ENCODE results near the gene VSIG2. TPM values are rescaled to one million over a fixed set of nuclear protein-coding genes. Genes with fewer than 3 reads are reported as not detected.

Gene VSIG2
- total RNA-seq, result not detected

GRCh38 chr11:124751741-124752470 lies at the start of gene VSIG2:
TSS of gene VSIG2 (minus strand) at chr11:124752255. CDS start at chr11:124752137, 118 bp downstream.
- H3K4me1 ChIP-seq (ENCODE audit: control insufficient read depth in 3 of 3, insufficient read depth in 3 of 3, low read length in 3 of 3), result peaks cover 14 to 31% (median 17%) of the 10 kb centered on the region in 3 donors
- no peak within 1 kb of the TSS for H3K9ac ChIP-seq (ENCODE audit: low read depth in 1 of 3, low read length in 3 of 3)
- no peak within 1 kb of the TSS for H3K27ac ChIP-seq (ENCODE audit: low read depth, low read length)
- H3K4me3 ChIP-seq (ENCODE audit: low read length in 3 of 3), result no peak within 1 kb of the TSS
- peaks cover 0 to 8% (median 4%) of the 10 kb centered on the region in 3 donors for H3K36me3 ChIP-seq (ENCODE audit: control insufficient read depth in 3 of 3, insufficient read depth in 3 of 3, low read length in 3 of 3)
- peaks cover 34 to 49% (median 45%) of the 10 kb centered on the region in 3 donors for H3K27me3 ChIP-seq (ENCODE audit: control insufficient read depth in 3 of 3, insufficient read depth in 3 of 3, low read length in 3 of 3)
- H3K9me3 ChIP-seq (ENCODE audit: control insufficient read depth in 3 of 3, low read length in 3 of 3), result no peaks in the 10 kb centered on the region

DNA sequence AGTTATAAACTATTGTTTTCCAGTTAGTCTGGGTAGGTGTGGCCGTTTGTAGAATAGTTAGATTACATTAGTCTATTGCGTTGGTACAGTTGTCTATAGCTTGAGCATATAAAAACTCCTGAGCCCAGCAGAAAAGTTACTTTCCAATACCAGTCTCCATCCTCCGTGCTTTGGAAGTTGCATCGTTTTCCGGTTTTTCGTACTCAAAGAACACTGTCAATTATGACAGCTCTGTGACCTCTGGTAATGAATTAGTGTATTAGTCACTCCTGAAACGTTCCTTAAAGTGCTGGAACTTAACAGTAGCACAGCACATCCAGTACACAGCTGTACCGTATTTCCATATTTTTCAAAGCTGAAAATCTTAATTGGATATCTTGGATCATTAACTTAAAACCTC lies 49.0 kb upstream of the VSIG2 start:
- Histone ChIP-seq H3K36me3 (ENCODE audit: control insufficient read depth in 3 of 3, insufficient read depth in 3 of 3, low read length in 3 of 3) (peaks cover 7 to 14% (median 7%) of the 10 kb centered on the region in 3 donors), H3K4me3 (ENCODE audit: low read length in 3 of 3) (peak overlapping the region; percentile 82 to 92 (median 86)), H3K27ac (ENCODE audit: low read depth, low read length) (peak overlapping the region; percentile 95), H3K9me3 (ENCODE audit: control insufficient read depth in 3 of 3, low read length in 3 of 3) (no peaks in the 10 kb centered on the region), H3K9ac (ENCODE audit: low read depth in 1 of 3, low read length in 3 of 3) (peak overlapping the region; percentile 89 to 92 (median 90)), H3K27me3 (ENCODE audit: control insufficient read depth in 3 of 3, insufficient read depth in 3 of 3, low read length in 3 of 3) (no peaks in the 10 kb centered on the region), H3K4me1 (ENCODE audit: control insufficient read depth in 3 of 3, insufficient read depth in 3 of 3, low read length in 3 of 3) (peaks cover 11 to 18% (median 14%) of the 10 kb centered on the region in 3 donors)

DNA sequence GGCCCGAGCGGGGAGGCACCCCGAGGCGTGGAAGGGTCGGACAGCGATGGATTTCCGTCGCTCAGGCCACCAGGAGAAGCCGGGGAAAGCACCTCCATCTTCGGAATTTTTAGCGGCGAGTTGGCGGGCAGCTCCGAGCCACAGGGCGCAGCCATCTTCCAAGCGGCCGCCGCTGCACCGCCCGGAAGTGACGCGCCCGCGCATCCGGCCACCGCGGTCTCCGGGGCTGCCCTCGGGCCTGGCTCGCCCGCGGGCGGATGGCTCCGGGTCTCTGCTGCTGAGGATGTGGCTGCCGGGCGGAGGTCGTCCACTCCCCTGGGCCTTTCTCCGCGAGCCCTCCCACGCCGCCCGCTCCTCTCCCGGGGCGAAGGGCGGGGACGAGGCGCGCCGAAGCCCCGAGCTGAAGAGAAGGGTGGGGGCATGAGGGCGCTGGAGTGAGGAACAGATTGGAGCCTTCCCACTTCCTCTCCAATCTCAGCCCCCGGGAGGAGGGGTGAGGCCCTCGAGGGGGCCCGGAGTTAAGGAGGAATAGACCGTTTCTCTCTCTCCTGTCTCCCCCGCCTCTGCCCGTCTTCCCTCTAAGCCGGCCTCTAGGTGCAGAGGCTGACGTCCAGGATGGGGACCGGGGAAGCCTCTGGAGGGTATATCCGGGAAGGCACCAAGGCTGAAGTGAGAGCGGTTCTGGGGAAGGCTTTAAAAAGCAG lies 48.3 kb upstream of the VSIG2 start, which contains the start of gene MSANTD2:
Gene MSANTD2, minus strand, starts transcription at position 181 of the 704 bp plus-strand sequence. Its CDS starts 26 bp downstream, at position 155.
- Histone ChIP-seq H3K4me1 (ENCODE audit: control insufficient read depth in 3 of 3, insufficient read depth in 3 of 3, low read length in 3 of 3) (peaks cover 11 to 18% (median 14%) of the 10 kb centered on the region in 3 donors), H3K4me3 (ENCODE audit: low read length in 3 of 3) (peak within 1 kb of the TSS; percentile 82 to 92 (median 86)), H3K36me3 (ENCODE audit: control insufficient read depth in 3 of 3, insufficient read depth in 3 of 3, low read length in 3 of 3) (peaks cover under 1 to 7% (median under 1%) of the 10 kb centered on the region in 3 donors), H3K27me3 (ENCODE audit: control insufficient read depth in 3 of 3, insufficient read depth in 3 of 3, low read length in 3 of 3) (no peaks in the 10 kb centered on the region), H3K9ac (ENCODE audit: low read depth in 1 of 3, low read length in 3 of 3) (peak within 1 kb of the TSS; percentile 89 to 92 (median 90)), H3K9me3 (ENCODE audit: control insufficient read depth in 3 of 3, low read length in 3 of 3) (no peaks in the 10 kb centered on the region), H3K27ac (ENCODE audit: low read depth, low read length) (peak within 1 kb of the TSS; percentile 95)

DNA sequence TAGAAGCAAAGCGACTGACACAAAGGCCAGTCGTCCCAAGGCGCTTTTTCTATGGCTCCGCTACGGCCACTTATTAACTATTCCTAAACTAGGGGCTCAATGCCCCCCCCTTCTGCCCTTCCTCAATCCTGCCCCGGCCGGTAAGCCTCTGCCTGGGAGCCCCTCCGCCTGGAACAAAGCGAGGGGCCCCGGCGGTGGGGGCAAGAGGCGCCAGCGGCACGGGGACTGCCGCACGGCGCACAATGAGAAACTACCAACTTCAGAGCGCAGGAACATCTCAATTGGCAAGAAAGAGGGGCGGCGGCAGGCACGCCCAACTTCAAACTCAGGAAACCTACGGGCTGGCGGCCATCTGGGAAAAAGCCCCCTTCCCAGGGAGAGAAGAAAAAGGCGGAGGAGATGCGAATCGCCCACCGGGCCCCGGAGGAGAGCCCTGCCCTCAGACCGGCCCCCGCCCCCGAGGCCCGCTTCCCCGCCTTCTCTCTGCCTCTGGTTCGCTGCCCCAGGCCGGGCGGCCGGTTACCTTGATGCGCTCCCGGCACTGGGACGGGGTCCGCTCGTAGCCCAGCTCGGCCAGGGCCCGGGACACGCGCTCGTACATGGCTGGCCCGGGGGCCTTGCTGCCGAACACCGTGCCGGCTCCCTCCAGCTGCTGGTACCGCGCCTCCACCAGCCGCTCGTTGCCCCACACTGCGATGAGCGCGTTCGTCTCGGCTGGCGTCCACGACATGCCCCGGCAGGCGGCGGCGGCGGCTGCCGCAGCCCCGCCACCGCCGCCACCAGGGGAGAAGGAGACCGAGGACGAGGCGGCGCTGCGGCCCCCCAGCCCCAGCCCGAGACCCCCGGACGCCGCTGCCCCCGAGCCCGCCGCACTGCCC lies 47.5 kb upstream of the VSIG2 start:
- Histone ChIP-seq H3K4me1 (ENCODE audit: control insufficient read depth in 3 of 3, insufficient read depth in 3 of 3, low read length in 3 of 3) (peaks cover 11 to 18% (median 14%) of the 10 kb centered on the region in 3 donors), H3K9me3 (ENCODE audit: control insufficient read depth in 3 of 3, low read length in 3 of 3) (no peaks in the 10 kb centered on the region), H3K4me3 (ENCODE audit: low read length in 3 of 3) (peak overlapping the region; percentile 82 to 92 (median 86)), H3K9ac (ENCODE audit: low read depth in 1 of 3, low read length in 3 of 3) (peak overlapping the region; percentile 80 to 90 (median 89)), H3K27me3 (ENCODE audit: control insufficient read depth in 3 of 3, insufficient read depth in 3 of 3, low read length in 3 of 3) (no peaks in the 10 kb centered on the region), H3K36me3 (ENCODE audit: control insufficient read depth in 3 of 3, insufficient read depth in 3 of 3, low read length in 3 of 3) (peaks cover 0 to 4% (median 0%) of the 10 kb centered on the region in 3 donors), H3K27ac (ENCODE audit: low read depth, low read length) (peak overlapping the region; percentile 95)

GRCh38 chr11:124798991-124799347 lies 46.9 kb upstream of the VSIG2 start:
- H3K27ac ChIP-seq (ENCODE audit: low read depth, low read length), result peak overlapping the region; percentile 95
- H3K4me3 ChIP-seq (ENCODE audit: low read length in 3 of 3), result peak overlapping the region; percentile 82 to 92 (median 86)
- peak overlapping the region; percentile 73 to 90 (median 89) for H3K9ac ChIP-seq (ENCODE audit: low read depth in 1 of 3, low read length in 3 of 3)
- no peaks in the 10 kb centered on the region for H3K9me3 ChIP-seq (ENCODE audit: control insufficient read depth in 3 of 3, low read length in 3 of 3)
- H3K27me3 ChIP-seq (ENCODE audit: control insufficient read depth in 3 of 3, insufficient read depth in 3 of 3, low read length in 3 of 3), result no peaks in the 10 kb centered on the region
- peaks cover 0 to 4% (median 0%) of the 10 kb centered on the region in 3 donors for H3K36me3 ChIP-seq (ENCODE audit: control insufficient read depth in 3 of 3, insufficient read depth in 3 of 3, low read length in 3 of 3)
- peaks cover 11 to 18% (median 14%) of the 10 kb centered on the region in 3 donors for H3K4me1 ChIP-seq (ENCODE audit: control insufficient read depth in 3 of 3, insufficient read depth in 3 of 3, low read length in 3 of 3)

DNA sequence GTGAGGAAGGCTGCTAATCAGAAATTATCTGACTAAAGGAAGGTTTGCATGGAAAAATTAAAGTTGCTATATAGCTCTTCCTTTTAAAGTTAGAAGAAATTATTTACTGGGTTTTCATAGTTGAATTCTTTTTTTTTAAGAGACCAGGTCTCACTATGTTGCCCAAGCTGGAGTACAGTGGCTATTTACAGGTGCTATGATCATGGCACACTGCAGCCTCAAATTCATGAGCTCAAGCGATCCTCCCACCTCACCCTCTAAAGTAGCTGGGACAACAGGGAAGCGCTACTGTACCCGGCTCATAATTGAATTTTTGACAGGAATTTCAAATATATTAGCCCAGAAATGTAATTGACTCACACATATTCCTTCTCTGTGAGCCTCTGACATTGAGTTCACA lies 44.3 kb upstream of the VSIG2 start:
- Histone ChIP-seq H3K9me3 (ENCODE audit: control insufficient read depth in 3 of 3, low read length in 3 of 3) (no peaks in the 10 kb centered on the region), H3K36me3 (ENCODE audit: control insufficient read depth in 3 of 3, insufficient read depth in 3 of 3, low read length in 3 of 3) (no peaks in the 10 kb centered on the region), H3K27ac (ENCODE audit: low read depth, low read length) (no peak overlapping the region), H3K4me3 (ENCODE audit: low read length in 3 of 3) (no peak overlapping the region), H3K27me3 (ENCODE audit: control insufficient read depth in 3 of 3, insufficient read depth in 3 of 3, low read length in 3 of 3) (no peaks in the 10 kb centered on the region), H3K9ac (ENCODE audit: low read depth in 1 of 3, low read length in 3 of 3) (no peak overlapping the region), H3K4me1 (ENCODE audit: control insufficient read depth in 3 of 3, insufficient read depth in 3 of 3, low read length in 3 of 3) (peaks cover 18 to 28% (median 21%) of the 10 kb centered on the region in 3 donors)

DNA sequence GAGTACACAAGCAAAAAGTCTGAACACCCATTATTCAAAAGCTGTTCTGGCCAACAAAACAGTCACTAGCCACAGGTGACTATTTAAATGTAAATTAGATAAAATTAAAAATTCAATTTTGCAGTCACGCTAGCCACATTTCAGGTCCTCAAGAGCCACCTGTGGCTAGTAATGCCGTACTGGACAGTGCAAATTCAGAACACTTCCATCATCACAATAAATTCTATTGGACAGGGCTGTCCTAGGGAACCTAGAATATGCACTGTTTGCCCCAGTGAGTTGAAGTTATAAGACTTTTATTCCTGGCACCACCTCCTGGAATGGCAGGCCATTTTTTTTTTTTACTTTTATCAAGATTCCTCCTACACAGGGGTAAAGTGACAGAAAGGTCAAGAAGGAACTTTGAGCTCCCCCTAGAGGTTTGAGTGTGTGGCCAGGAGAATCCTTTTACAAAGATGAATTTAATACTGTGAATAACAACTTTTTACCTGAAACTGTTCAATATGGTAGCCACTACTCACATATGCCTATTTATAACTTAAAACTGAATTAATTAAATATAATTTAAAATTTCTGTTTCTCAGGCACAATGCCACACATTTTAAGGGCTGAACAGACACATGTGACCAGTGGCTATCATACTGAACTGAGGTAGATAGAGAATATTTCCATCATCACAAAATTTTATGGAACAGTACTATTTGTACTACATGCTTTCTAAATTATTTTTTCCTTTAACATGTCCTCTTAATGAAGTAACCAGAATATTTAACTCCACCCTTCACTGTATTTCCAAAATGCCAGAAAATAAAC lies 41.6 kb upstream of the VSIG2 start:
- no peak overlapping the region for H3K9ac ChIP-seq (ENCODE audit: low read depth in 1 of 3, low read length in 3 of 3)
- H3K9me3 ChIP-seq (ENCODE audit: control insufficient read depth in 3 of 3, low read length in 3 of 3), result no peaks in the 10 kb centered on the region
- H3K27ac ChIP-seq (ENCODE audit: low read depth, low read length), result no peak overlapping the region
- H3K36me3 ChIP-seq (ENCODE audit: control insufficient read depth in 3 of 3, insufficient read depth in 3 of 3, low read length in 3 of 3), result no peaks in the 10 kb centered on the region
- H3K4me3 ChIP-seq (ENCODE audit: low read length in 3 of 3), result no peak overlapping the region
- H3K27me3 ChIP-seq (ENCODE audit: control insufficient read depth in 3 of 3, insufficient read depth in 3 of 3, low read length in 3 of 3), result no peaks in the 10 kb centered on the region
- peaks cover 8 to 22% (median 12%) of the 10 kb centered on the region in 3 donors for H3K4me1 ChIP-seq (ENCODE audit: control insufficient read depth in 3 of 3, insufficient read depth in 3 of 3, low read length in 3 of 3)

DNA sequence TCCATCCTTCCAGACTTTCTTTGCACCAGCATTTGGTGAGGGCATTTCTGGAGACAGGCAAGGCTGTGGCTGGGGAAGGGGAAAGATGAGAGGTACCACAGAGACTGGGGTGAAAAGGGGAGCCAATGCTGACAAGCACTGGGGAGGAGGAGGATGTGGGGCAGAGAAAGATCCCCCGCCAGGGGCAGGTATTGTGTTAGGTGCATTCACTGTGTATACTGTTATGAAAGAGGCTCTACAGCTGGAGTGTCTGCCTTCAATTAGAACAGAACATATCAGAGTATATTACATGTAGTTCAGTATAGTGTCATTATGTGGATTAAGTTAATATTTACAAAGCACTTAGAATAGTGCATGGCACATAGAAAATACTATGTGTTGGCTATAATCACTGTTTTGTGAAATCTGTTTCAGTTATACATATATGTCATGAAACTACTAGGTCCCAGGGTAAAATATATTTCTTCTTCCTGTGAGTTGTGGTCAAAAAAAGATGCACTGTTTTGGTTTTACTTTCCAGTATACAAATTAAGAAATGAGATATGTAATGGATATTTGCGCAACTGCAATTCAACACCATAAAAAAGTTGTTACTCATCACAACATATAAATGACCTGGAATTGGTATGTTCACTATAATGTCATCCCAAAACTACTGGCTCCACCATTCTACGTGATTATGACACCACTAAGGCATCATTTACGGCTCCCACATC lies 39.7 kb upstream of the VSIG2 start:
- no peaks in the 10 kb centered on the region for H3K9me3 ChIP-seq (ENCODE audit: control insufficient read depth in 3 of 3, low read length in 3 of 3)
- no peaks in the 10 kb centered on the region for H3K27me3 ChIP-seq (ENCODE audit: control insufficient read depth in 3 of 3, insufficient read depth in 3 of 3, low read length in 3 of 3)
- H3K4me3 ChIP-seq (ENCODE audit: low read length in 3 of 3), result no peak overlapping the region
- no peak overlapping the region for H3K27ac ChIP-seq (ENCODE audit: low read depth, low read length)
- H3K9ac ChIP-seq (ENCODE audit: low read depth in 1 of 3, low read length in 3 of 3), result no peak overlapping the region
- no peaks in the 10 kb centered on the region for H3K36me3 ChIP-seq (ENCODE audit: control insufficient read depth in 3 of 3, insufficient read depth in 3 of 3, low read length in 3 of 3)
- peaks cover 5 to 14% (median 9%) of the 10 kb centered on the region in 3 donors for H3K4me1 ChIP-seq (ENCODE audit: control insufficient read depth in 3 of 3, insufficient read depth in 3 of 3, low read length in 3 of 3)
